Neuronal stem cell (in vitro differentiated cells): ENCODE results near the gene MSX2.
A peak's percentile ranks its signal among the peaks of the same experiment; 100 is the strongest.

Experiments used
- DNase-seq: peaks from one replicate; pipeline ENCODE4 v3.0.0-alpha.2; 2013; ENCODE audit warnings: low spot score
- H2AFZ ChIP-seq: one replicate; pipeline ENCODE4 v1.6.1; 2013; ENCODE audit warnings: mild to moderate bottlenecking, low read length, inconsistent platforms
- H2AK5ac ChIP-seq: 2 replicates; pipeline ENCODE4 v1.6.1; 2013; ENCODE audit warnings: low read depth, mild to moderate bottlenecking, inconsistent platforms, low read length, moderate library complexity, mixed read lengths
- H2BK120ac ChIP-seq: 2 replicates; pipeline ENCODE4 v1.6.1; 2013; ENCODE audit warnings: low read depth, mild to moderate bottlenecking, inconsistent platforms, low read length, moderate library complexity, mixed read lengths
- H2BK12ac ChIP-seq: one replicate; pipeline ENCODE4 v1.6.1; 2013; ENCODE audit warnings: low read length, inconsistent platforms
- H2BK15ac ChIP-seq: 2 replicates; pipeline ENCODE4 v1.6.1; 2013; ENCODE audit warnings: mild to moderate bottlenecking, low read length, inconsistent platforms, mixed read lengths
- H2BK5ac ChIP-seq: one replicate; pipeline ENCODE4 v1.6.1; 2013; ENCODE audit warnings: inconsistent platforms, mild to moderate bottlenecking, low read length, moderate library complexity
- H3K14ac ChIP-seq: one replicate; pipeline ENCODE4 v1.6.1; 2013; ENCODE audit warnings: low read length, inconsistent platforms
- H3K18ac ChIP-seq: 2 replicates; pipeline ENCODE4 v1.6.1; 2013; ENCODE audit warnings: low read length, inconsistent platforms
- H3K23ac ChIP-seq: 2 replicates; pipeline ENCODE4 v1.6.1; 2013; ENCODE audit warnings: low read depth, mild to moderate bottlenecking, mixed read lengths, low read length, inconsistent platforms; ENCODE audit not compliant: poor library complexity
- H3K27ac ChIP-seq: replicated peaks from 3 replicates; pipeline ENCODE4 v1.5.1; 2013; ENCODE audit warnings: low read length, inconsistent platforms
- H3K27me3 ChIP-seq, 3 experiments: 2 replicates each; pipeline ENCODE4 v1.6.1; 2013; ENCODE audit warnings: low read length in 3 of 3, mild to moderate bottlenecking in 2 of 3, inconsistent platforms in 1 of 3, low read depth in 1 of 3, mixed read lengths in 1 of 3, moderate library complexity in 1 of 3; ENCODE audit not compliant: control insufficient read depth in 3 of 3, insufficient read depth in 3 of 3
- H3K36me3 ChIP-seq, 2 donors: replicated peaks in 1 of 2; 2 replicates each; pipeline ENCODE4 v1.6.1; 2013; ENCODE audit warnings: low read length in 2 of 2; ENCODE audit not compliant: control insufficient read depth in 2 of 2, insufficient read depth in 2 of 2
- H3K4ac ChIP-seq: 2 replicates; pipeline ENCODE4 v1.6.1; 2013; ENCODE audit warnings: inconsistent platforms, mild to moderate bottlenecking, low read length, moderate library complexity
- H3K4me1 ChIP-seq, 2 donors: 1 replicate in 1 of 2; 2 replicates in 1 of 2; pipeline ENCODE4 v1.6.1; 2013; ENCODE audit warnings: low read length in 2 of 2, low read depth in 1 of 2; ENCODE audit not compliant: control insufficient read depth in 2 of 2, insufficient read depth in 1 of 2
- H3K4me2 ChIP-seq: one replicate; pipeline ENCODE4 v1.6.1; 2013; ENCODE audit warnings: mild to moderate bottlenecking, low read length, inconsistent platforms; ENCODE audit not compliant: insufficient read depth, poor library complexity, severe bottlenecking
- H3K4me3 ChIP-seq, 2 donors: 2 replicates each; pipeline ENCODE4 v1.5.1; 2013; ENCODE audit warnings: low read length in 2 of 2, mild to moderate bottlenecking in 2 of 2, inconsistent platforms in 1 of 2, moderate library complexity in 1 of 2
- H3K79me1 ChIP-seq: one replicate; pipeline ENCODE4 v1.6.1; 2013; ENCODE audit warnings: low read depth, mild to moderate bottlenecking, inconsistent platforms, low read length, moderate library complexity
- H3K9ac ChIP-seq: one replicate; pipeline ENCODE4 v1.6.1; 2013; ENCODE audit warnings: mild to moderate bottlenecking, low read depth, low read length, inconsistent platforms; ENCODE audit not compliant: poor library complexity
- H3K9me3 ChIP-seq, 2 donors: replicated peaks in 1 of 2; 2 replicates each; pipeline versions ENCODE3 to v1.6.1; 2013; ENCODE audit warnings: low read length in 2 of 2, mild to moderate bottlenecking in 2 of 2, inconsistent platforms in 1 of 2, low read depth in 1 of 2, mixed read lengths in 1 of 2, moderate library complexity in 1 of 2; ENCODE audit not compliant: control insufficient read depth in 2 of 2, insufficient read depth in 1 of 2
- H4K8ac ChIP-seq: one replicate; pipeline ENCODE4 v1.6.1; 2013; ENCODE audit warnings: low read depth, mild to moderate bottlenecking, inconsistent platforms, low read length, moderate library complexity
- H4K91ac ChIP-seq: one replicate; pipeline ENCODE4 v1.6.1; 2013; ENCODE audit warnings: low read length, low read depth, mild to moderate bottlenecking, inconsistent platforms; ENCODE audit not compliant: poor library complexity
- WGBS, 2 donors: extraction: QIAGEN DNeasy Blood & Tissue Kit; methylation state at CpG; one replicate each; pipeline ENCODE4 v1.1.7; 2013; ENCODE audit warnings: missing lambda C conversion rate in 2 of 2, mixed read lengths in 1 of 2; ENCODE audit not compliant: insufficient read length in 2 of 2, insufficient replicate concordance in 1 of 2; ENCODE audit errors: extremely low coverage in 2 of 2; 5-methylcytosine and 5-hydroxymethylcytosine counted together

Gene MSX2

GRCh38 chr5:174765540-174765939, 41.2 kb downstream of the MSX2 start:
- DNase-seq: no peak
- H3K27ac ChIP-seq: no peak overlapping the region
- WGBS, 2 donors: 100% methylated on average over 1 of the region's 18 CpGs; no CpG with 5 or more reads in 1 of the 2 donors
- no peak overlapping the region for H3K23ac ChIP-seq
- no peaks in the 10 kb centered on the region for H3K4me1 ChIP-seq
- no peaks in the 10 kb centered on the region for H3K36me3 ChIP-seq
- no peak overlapping the region for H3K14ac ChIP-seq
- H3K4me2 ChIP-seq: no peak overlapping the region
- H3K27me3 ChIP-seq: no peaks in the 10 kb centered on the region
- H2BK12ac ChIP-seq: no peak overlapping the region
- H3K4me3 ChIP-seq: no peak overlapping the region
- H4K8ac ChIP-seq: no peak overlapping the region
- H3K9ac ChIP-seq: peak overlapping the region; percentile 53
- H4K91ac ChIP-seq: no peak overlapping the region
- H2AFZ ChIP-seq: no peak overlapping the region
- H2BK15ac ChIP-seq: no peak overlapping the region
- no peak overlapping the region for H2AK5ac ChIP-seq
- H3K79me1 ChIP-seq: no peaks in the 10 kb centered on the region
- peaks cover 0 to 1% of the 10 kb centered on the region in 2 donors for H3K9me3 ChIP-seq
- H2BK5ac ChIP-seq: no peak overlapping the region
- H3K4ac ChIP-seq: no peak overlapping the region
- H3K18ac ChIP-seq: no peak overlapping the region
- H2BK120ac ChIP-seq: no peak overlapping the region

DNA sequence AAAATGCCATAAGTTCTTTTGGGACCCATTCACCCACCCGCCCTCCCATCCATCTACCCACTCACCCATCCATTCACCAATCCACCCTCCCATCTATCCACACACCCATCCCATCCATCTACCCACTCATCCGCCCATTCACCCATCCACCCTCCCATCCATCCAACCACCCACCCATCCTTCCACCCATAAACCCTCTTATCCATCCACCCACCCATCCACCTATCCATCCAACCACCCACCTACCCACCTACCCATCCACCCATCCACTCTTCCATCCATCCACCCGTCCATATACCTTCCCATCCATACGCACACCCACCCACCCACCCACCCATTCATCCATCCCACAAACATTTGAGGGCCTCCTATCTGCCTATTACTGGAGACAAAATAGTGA, 43.3 kb downstream of the MSX2 start:
- no peak overlapping the region for H3K9ac ChIP-seq
- H4K8ac ChIP-seq: no peak overlapping the region
- H2AFZ ChIP-seq: no peak overlapping the region
- H3K4me1 ChIP-seq: no peaks in the 10 kb centered on the region
- no peak overlapping the region for H3K18ac ChIP-seq
- H3K4me2 ChIP-seq: no peak overlapping the region
- no peaks in the 10 kb centered on the region for H3K27me3 ChIP-seq
- H3K79me1 ChIP-seq: no peaks in the 10 kb centered on the region
- H3K4ac ChIP-seq: no peak overlapping the region
- no peak overlapping the region for H2BK120ac ChIP-seq
- H4K91ac ChIP-seq: no peak overlapping the region
- H2BK15ac ChIP-seq: no peak overlapping the region
- H3K9me3 ChIP-seq: peaks cover 0 to 1% of the 10 kb centered on the region in 2 donors
- H3K27ac ChIP-seq: no peak overlapping the region
- no peak overlapping the region for H3K14ac ChIP-seq
- H2BK5ac ChIP-seq: no peak overlapping the region
- no peak overlapping the region for H3K4me3 ChIP-seq
- no peak for DNase-seq
- no peak overlapping the region for H2BK12ac ChIP-seq
- H2AK5ac ChIP-seq: no peak overlapping the region
- H3K23ac ChIP-seq: no peak overlapping the region
- 93% methylated on average over 3 of the region's 4 CpGs; no CpG with 5 or more reads in 1 of the 2 donors for WGBS, 2 donors
- H3K36me3 ChIP-seq: no peaks in the 10 kb centered on the region

DNA sequence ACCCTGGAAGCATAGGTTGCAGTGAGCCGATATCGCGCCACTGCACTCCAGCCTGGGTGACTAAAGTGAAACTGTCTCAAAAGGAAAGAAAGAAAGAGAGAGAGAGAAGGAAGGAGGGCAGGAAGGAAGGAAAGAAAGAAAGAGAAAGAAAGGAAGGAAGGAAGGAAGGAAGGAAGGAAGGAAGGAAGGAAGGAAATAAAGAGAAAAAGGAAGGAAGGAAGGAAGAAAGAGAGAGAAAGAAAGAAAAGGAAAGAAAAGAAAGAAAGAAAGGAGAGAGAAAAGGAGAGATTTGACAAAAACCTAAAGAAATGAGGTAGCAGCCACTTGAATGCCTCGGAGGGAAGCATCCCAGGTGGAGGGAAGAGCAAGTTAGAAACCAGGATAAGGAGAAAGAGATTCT, 44.6 kb downstream of the MSX2 start:
- no peak overlapping the region for H3K4me2 ChIP-seq
- no peak overlapping the region for H3K9ac ChIP-seq
- H3K14ac ChIP-seq: no peak overlapping the region
- DNase-seq: no peak
- H3K27ac ChIP-seq: no peak overlapping the region
- no peak overlapping the region for H3K23ac ChIP-seq
- no peaks in the 10 kb centered on the region for H3K79me1 ChIP-seq
- H3K9me3 ChIP-seq: peaks cover 0 to 1% of the 10 kb centered on the region in 2 donors
- no peaks in the 10 kb centered on the region for H3K36me3 ChIP-seq
- no peak overlapping the region for H3K18ac ChIP-seq
- no peak overlapping the region for H4K91ac ChIP-seq
- no peaks in the 10 kb centered on the region for H3K4me1 ChIP-seq
- no CpG with 5 or more reads among the region's 4 CpGs for WGBS, 2 donors
- H3K27me3 ChIP-seq: no peaks in the 10 kb centered on the region
- H2BK15ac ChIP-seq: no peak overlapping the region
- H3K4ac ChIP-seq: no peak overlapping the region
- H2AFZ ChIP-seq: no peak overlapping the region
- no peak overlapping the region for H2BK5ac ChIP-seq
- H3K4me3 ChIP-seq: no peak overlapping the region
- H2AK5ac ChIP-seq: no peak overlapping the region
- H4K8ac ChIP-seq: no peak overlapping the region
- H2BK120ac ChIP-seq: no peak overlapping the region
- H2BK12ac ChIP-seq: no peak overlapping the region

- no peak overlapping the region for H2BK5ac ChIP-seq
- no peak overlapping the region for H4K91ac ChIP-seq
These were observed 49.0 kb downstream of the MSX2 start for GRCh38 chr5:174773371-174773770.

More at GRCh38 chr5:174773371-174773770, 49.0 kb downstream of the MSX2 start:
- Histone ChIP-seq H3K4me2 (no peak overlapping the region), H2AFZ (no peak overlapping the region), H3K9me3 (no peaks in the 10 kb centered on the region), H3K4me1 (no peaks in the 10 kb centered on the region), H3K27me3 (no peaks in the 10 kb centered on the region), H4K8ac (no peak overlapping the region), H3K9ac (no peak overlapping the region), H3K4me3 (no peak overlapping the region), H3K4ac (no peak overlapping the region), H3K79me1 (no peaks in the 10 kb centered on the region), H3K27ac (no peak overlapping the region), H2AK5ac (no peak overlapping the region), H2BK15ac (no peak overlapping the region), H2BK120ac (no peak overlapping the region), H2BK12ac (no peak overlapping the region), H3K18ac (no peak overlapping the region), H3K36me3 (no peaks in the 10 kb centered on the region), H3K14ac (no peak overlapping the region), H3K23ac (no peak overlapping the region)
- no peak for DNase-seq
- no CpG with 5 or more reads among the region's 3 CpGs for WGBS, 2 donors
